NCI-H1436 treated with DMSO at 0.1 percent for 48 hours (cell line): ENCODE data around the gene CHRNE.
"Not testable (repeated sequence)": the region's sequence is repeated elsewhere in the genome, so short reads cannot be mapped to it uniquely, and the experiment has no call there.

ENCODE experiments used
- DNase-seq: peaks from one replicate; lab custom pipeline; 2025; lab: John Stamatoyannopoulos, UW

CHRNE gene

GRCh38 chr17:4906642-4907041 is 3.7 kb upstream of the CHRNE start:
- not testable (repeated sequence) for DNase-seq

DNA sequence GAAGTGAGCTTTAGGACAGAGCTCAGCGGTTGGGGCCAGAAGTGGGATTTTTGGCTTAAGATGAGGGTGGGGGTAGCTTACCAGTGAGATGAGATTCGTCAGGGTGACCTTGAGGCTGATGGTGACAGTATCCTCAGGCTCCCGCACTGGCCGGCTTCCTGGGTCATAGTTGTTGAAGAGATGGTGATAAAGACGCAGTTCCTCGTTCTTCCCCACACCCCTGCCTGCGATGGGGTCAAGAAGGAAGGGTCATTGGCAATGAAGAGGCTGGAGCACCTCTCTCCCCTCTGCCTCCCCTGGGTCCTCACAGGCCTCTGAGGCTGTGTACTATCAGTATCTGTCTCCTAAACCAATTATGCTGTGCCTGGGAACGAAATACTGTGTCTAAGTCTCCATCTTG is 358 bp downstream of the CHRNE start:
- DNase-seq = no peak

GRCh38 chr17:4901648-4902344 is 1.1 kb downstream of the CHRNE start:
- no peak for DNase-seq

DNA sequence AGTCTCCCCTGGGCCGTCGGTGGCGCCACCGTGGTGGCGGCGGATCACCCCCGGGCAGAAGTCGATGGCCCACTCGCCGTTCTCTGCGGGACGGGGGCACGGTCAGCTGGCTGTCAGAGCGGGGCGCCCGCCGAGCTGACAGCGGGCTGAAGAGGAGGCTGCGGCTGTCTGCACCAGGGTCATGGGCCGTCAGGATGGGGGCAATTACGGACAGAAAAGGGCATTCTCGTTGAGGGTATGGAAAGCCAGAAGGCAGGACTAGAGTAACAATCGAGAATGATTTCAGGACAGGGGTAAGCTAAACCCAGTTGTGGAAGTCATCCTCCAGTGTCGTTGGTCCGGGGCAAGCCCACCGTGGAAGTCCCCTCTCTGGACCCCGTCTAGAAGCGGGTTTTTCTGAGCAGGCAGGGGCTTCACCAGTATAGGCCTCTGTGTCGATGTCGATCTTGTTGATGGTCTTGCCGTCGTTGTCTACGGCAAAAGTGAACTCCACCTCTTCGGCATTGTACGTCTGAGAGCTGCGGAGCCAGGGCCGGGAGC is 1.7 kb downstream of the CHRNE start:
- DNase-seq = no peak

- DNase-seq = no peak
Observed at GRCh38 chr17:4900231-4901107, 2.4 kb downstream of the CHRNE start.

GRCh38 chr17:4899341-4900230 is 3.3 kb downstream of the CHRNE start, which contains the start of gene C17orf107:
Gene C17orf107, plus strand, starts transcription at chr17:4899536. Its CDS starts 227 bp downstream, at chr17:4899763.
- no peak for DNase-seq

- DNase-seq = no peak
Observed at GRCh38 chr17:4898927-4899326, 4.0 kb downstream of the CHRNE start.

DNA sequence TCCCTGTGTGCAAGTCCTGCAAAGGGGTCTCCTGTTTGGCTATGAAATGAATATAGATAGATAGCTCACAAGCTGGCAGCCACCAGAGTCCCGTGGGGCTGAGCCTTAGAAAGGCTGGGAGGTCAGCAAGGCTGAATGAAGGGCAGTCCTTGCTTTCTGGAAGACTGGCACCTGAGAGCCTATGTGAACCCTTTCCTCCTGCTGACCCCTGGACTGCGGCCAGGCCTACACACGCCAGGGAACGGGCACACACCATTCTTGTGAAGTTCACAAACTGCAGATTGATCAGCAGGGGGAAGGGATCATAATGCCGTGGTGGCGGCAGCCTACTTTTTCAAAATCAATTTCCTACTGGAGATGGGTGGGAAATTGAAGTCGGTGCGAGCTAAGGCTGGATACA is 4.5 kb downstream of the CHRNE start:
- DNase-seq = no peak

- DNase-seq = no peak
Observed at GRCh38 chr17:4897785-4898184, 5.1 kb downstream of the CHRNE start.

GRCh38 chr17:4897198-4897687 is 5.7 kb downstream of the CHRNE start:
- DNase-seq = no peak

GRCh38 chr17:4896332-4897197 is 6.3 kb downstream of the CHRNE start:
- DNase-seq = no peak

- DNase-seq = no peak
Observed at GRCh38 chr17:4895657-4896331, 7.1 kb downstream of the CHRNE start.

DNA sequence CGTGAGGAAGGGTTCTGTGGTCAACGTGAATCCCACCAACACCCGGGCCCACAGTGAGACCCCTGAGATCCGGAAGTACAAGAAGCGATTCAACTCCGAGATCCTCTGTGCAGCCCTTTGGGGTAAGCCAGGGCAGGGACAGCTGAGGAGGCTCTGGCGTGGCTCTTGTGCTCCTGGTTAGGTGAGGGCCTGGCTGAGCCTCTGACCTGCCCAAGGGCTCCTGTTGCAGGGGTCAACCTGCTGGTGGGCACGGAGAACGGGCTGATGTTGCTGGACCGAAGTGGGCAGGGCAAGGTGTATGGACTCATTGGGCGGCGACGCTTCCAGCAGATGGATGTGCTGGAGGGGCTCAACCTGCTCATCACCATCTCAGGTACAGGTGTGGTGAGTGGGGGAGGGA is 7.8 kb downstream of the CHRNE start:
- DNase-seq = no peak

DNA sequence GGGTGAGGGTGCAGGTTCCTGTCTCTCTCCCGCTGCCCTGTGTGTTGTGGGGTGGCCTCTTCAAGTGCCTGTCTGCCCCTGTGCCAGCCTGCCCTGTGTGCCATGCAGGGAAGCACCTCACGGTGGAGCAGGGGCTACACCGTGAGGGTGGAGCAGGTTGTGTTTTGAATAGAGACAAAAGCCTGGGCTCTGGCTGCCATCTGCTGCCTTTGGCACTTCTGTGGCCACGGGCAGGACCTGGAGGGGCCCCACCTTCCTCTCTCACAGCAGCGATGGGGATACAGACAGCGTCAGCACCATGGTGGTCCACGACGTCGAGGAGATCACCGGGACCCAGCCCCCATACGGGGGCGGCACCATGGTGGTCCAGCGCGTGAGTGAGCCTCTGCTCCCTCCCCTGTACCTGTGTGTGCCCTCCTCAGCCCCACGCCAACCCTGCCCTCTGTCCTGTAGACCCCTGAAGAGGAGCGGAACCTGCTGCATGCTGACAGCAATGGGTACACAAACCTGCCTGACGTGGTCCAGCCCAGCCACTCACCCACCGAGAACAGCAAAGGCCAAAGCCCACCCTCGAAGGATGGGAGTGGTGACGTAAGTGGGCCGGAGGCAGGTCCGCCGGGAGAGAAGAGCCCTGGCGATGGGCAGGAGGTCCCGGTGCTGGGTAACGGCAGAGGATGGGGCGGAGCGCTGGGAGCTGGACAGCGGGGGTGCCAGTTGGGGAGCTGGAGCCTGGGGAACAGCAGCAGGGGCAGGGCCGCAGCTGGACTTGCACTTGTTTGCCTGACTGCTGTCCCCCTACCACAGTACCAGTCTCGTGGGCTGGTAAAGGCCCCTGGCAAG is 9.0 kb downstream of the CHRNE start:
- DNase-seq = no peak

- DNase-seq = no peak
Observed at GRCh38 chr17:4893272-4893671, 9.6 kb downstream of the CHRNE start.

- no peak for DNase-seq
Observed at GRCh38 chr17:4892499-4893221, 10.2 kb downstream of the CHRNE start.

DNA sequence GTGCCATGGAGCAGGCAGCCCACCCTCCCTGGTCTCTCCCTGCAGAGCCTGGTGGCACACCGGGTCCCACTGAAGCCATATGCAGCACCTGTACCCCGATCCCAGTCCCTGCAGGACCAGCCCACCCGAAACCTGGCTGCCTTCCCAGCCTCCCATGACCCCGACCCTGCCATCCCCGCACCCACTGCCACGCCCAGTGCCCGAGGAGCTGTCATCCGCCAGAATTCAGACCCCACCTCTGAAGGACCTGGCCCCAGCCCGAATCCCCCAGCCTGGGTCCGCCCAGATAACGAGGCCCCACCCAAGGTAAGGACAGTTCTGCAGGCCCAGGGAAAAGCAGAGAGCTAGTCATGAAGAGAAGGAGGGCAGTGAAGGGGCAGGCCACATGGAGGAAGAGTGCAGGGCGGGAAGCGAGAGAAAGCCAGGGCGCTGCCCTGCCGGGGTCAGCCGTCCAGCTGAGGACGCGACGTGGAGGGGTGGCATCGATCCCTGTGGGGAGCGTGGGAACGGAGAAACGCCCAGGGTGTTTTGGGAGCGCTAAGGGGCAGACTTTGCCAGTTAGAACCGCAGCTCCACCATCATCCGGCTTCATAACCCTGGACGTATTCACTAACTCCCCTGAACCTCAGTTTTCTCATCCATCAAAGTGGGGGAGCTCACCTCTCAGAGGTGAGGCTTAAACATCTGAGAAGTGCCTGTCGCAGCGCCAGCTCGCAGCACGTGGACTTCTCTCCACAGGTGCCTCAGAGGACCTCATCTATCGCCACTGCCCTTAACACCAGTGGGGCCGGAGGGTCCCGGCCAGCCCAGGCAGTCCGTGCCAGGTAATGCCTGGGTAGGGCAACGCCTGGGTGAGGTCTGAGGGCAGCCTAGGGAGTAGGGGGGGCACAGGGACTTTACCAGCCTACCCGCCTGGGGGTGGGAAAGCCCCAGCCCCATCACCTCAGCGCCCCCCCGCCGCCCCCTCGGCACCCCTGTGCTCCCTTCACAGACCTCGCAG is 11.2 kb downstream of the CHRNE start:
- DNase-seq = no peak
